SU-DHL-6 (cell line): Measurements from ENCODE around the gene CLCN4.

Source experiments
- CTCF ChIP-seq: fragments of 200-600 bp; sonication (generic); IDR thresholded peaks from one replicate; pipeline ENCODE4 v1.5.1; 2017; ENCODE audit warnings: antibody characterized with exemption, mild to moderate bottlenecking, low read length, moderate library complexity; ENCODE audit not compliant: insufficient read depth, poor library complexity, severe bottlenecking
- EZH2phosphoT487 ChIP-seq: fragments of 200-600 bp; sonication (generic), shearing (Covaris generic); conservative IDR thresholded peaks from 2 replicates; pipeline ENCODE4 v1.6.1; 2018; ENCODE audit warnings: mild to moderate bottlenecking, antibody characterized with exemption, low read length, moderate library complexity, mixed read lengths

- TF ChIP-seq CTCF = no peak
- TF ChIP-seq EZH2phosphoT487 = no peak
Observed at GRCh38 chrX:10118530-10118929, 38.2 kb upstream of the CLCN4 start.
